GM19468 (cell line): ENCODE results near the gene BCAS3.
"Not testable (repeated sequence)": the region's sequence is repeated elsewhere in the genome, so short reads cannot be mapped to it uniquely, and the experiment has no call there.

ENCODE experiments used
- ATAC-seq: cut with Tn5 transposase; IDR thresholded peaks from one replicate; pipeline ENCODE4 v1.9.1; 2021; ENCODE audit warnings: mild to moderate bottlenecking, moderate library complexity, moderate number of reproducible peaks; ENCODE audit not compliant: unreplicated experiment; ENCODE audit errors: extremely low read depth

Gene BCAS3

GRCh38 chr17:60971515-60972369 lies 294.1 kb downstream of the BCAS3 start:
- no peak for ATAC-seq

- ATAC-seq = not testable (repeated sequence)
These were observed 299.2 kb downstream of the BCAS3 start for GRCh38 chr17:60976861-60977260.

- ATAC-seq = no peak
These were observed 311.7 kb downstream of the BCAS3 start for GRCh38 chr17:60989379-60989778.

GRCh38 chr17:60989846-60990245 lies 312.2 kb downstream of the BCAS3 start:
- no peak for ATAC-seq

GRCh38 chr17:60993497-60993896 lies 315.8 kb downstream of the BCAS3 start:
- ATAC-seq = no peak

GRCh38 chr17:60995680-60996079 lies 318.0 kb downstream of the BCAS3 start:
- no peak for ATAC-seq

- no peak for ATAC-seq
These were observed 323.3 kb downstream of the BCAS3 start for GRCh38 chr17:61000911-61001310.

GRCh38 chr17:61002316-61002736 lies 324.7 kb downstream of the BCAS3 start:
- no peak for ATAC-seq

- no peak for ATAC-seq
These were observed 327.7 kb downstream of the BCAS3 start for GRCh38 chr17:61005358-61005757.

- not testable (repeated sequence) for ATAC-seq
These were observed 328.3 kb downstream of the BCAS3 start for GRCh38 chr17:61005958-61006357.

GRCh38 chr17:61007980-61008379 lies 330.3 kb downstream of the BCAS3 start:
- no peak for ATAC-seq

GRCh38 chr17:61009663-61010062 lies 332.0 kb downstream of the BCAS3 start:
- ATAC-seq = peak; percentile 59

GRCh38 chr17:61010661-61011170 lies 333.1 kb downstream of the BCAS3 start:
- ATAC-seq = no peak

GRCh38 chr17:61011251-61011650 lies 333.6 kb downstream of the BCAS3 start:
- ATAC-seq = no peak

- ATAC-seq = no peak
These were observed 338.3 kb downstream of the BCAS3 start for GRCh38 chr17:61015966-61016365.

- ATAC-seq = no peak
These were observed 339.8 kb downstream of the BCAS3 start for GRCh38 chr17:61017317-61018006.

- no peak for ATAC-seq
These were observed 341.3 kb downstream of the BCAS3 start for GRCh38 chr17:61018938-61019337.

- ATAC-seq = no peak
These were observed 346.3 kb downstream of the BCAS3 start for GRCh38 chr17:61023996-61024395.

GRCh38 chr17:61026818-61027217 lies 349.2 kb downstream of the BCAS3 start:
- ATAC-seq = no peak

- ATAC-seq = no peak
These were observed 351.5 kb downstream of the BCAS3 start for GRCh38 chr17:61029181-61029580.

GRCh38 chr17:61040666-61041065 lies 363.0 kb downstream of the BCAS3 start:
- ATAC-seq = no peak
